HG03175 (cell line): Measurements from ENCODE around the gene HS2ST1.

ENCODE experiments used
- ATAC-seq: cut with Tn5 transposase; IDR thresholded peaks from one replicate; pipeline ENCODE4 v1.9.1; 2021; ENCODE audit warnings: mild to moderate bottlenecking, moderate library complexity; ENCODE audit not compliant: unreplicated experiment

HS2ST1 gene

GRCh38 chr1:87132284-87132870 is 217.9 kb downstream of the HS2ST1 start:
- peak; percentile 35 for ATAC-seq

- no peak for ATAC-seq
Measured at GRCh38 chr1:87134061-87134460, 219.6 kb downstream of the HS2ST1 start.

DNA sequence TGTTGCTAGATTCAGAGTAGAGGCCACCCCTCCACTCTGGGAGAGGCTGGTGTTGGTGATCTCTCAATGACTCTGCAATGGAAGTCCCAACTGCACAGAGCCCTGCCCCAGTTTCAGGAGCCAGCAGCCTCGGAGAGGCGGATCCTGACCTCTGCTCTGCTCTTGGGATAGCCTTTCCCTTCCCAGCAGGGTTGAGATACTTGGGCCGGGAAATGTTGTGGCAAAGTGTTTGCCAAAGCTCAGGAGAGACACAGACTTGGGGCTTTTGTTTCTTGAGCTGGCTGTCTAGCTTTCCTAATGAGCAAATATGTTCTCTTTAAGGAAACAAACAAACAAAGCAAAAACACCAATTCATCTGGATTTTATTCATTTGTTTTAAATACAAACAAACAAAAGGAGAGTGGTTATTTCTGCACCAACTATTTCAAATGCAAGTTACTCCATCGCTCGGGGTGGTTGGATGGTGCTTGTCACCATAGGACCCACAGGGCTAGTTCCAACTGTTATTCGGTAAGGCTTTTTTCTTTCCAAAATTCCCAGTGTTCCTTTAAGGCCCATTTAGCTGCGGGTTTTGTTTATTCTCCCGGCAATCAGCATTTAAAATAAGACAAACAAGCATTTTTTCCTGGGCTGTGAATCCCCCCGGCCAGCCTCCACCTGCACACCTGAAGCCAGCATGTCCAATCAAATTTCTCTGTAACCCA is 220.3 kb downstream of the HS2ST1 start:
- no peak for ATAC-seq

DNA sequence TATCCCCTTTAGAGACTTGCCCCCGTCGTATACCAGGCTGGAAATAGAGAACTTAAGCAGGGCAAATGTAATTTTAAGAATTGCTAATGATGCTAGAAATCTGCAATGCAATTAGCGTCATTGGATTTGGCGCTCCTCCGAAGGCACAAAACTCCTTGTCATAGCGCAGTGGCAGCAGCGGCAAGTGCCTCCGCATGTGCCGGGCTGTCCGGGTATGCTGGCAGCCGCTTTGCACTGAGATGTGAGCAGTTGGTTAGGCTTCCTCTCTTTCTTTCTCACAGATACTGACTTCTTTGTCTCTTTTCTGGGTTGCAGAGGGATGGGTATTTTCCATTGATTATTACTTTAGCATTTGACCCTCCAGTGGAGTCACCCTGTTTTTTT is 220.9 kb downstream of the HS2ST1 start:
- no peak for ATAC-seq

DNA sequence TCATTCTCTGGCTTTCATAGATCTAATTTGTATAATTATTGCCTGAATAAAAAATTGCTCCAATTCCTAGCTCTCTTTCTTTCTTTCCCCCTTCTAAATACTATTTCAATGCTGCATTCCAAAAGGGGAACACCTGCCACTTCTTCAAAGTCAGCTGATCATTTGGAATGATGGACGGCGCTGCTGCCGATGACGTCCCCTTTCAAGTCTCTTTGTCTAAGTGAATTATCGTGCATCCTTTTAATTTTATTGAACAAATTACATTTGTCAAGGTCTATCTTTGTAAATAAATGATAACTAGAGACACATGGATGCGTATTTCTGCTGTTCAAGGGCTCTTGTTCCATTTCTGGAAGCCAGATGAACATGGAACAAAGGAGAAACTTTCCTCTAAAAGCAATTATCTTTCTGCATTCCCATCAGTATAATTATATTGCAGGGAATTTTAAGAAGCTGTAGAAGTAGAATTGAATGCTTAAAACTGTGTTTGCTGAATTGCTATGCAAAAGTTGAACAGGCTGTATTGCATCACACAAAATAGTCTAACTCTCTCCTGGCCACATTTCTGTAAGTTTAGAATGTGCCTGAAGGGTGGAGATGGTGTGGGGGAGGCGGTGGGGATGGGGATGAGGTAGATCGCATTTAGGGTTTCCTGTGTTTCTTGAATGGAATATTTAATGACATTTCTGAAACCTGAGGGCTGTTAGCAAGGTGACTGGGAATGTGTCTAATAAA is 222.3 kb downstream of the HS2ST1 start:
- no peak for ATAC-seq

DNA sequence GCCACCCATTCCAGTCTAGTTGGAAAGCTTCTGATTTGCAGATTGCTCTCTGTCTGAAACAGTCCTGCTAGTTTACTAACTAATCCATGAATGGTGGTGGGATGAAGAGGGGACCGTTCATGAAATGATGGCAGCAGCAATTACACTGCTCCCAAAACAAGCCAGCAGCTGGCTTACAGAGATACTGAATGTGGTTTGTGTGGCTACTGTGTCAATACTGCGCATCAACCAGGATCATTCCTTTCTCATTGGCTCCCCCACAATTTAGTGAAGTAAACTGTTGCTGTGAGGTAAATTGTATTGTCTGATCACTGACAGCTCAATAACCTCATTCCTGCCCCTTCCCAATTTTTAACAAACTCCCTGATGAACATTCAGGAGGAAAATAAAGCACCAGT is 222.9 kb downstream of the HS2ST1 start:
- ATAC-seq = no peak

- ATAC-seq = no peak
Measured at GRCh38 chr1:87140831-87141540, 226.6 kb downstream of the HS2ST1 start.

GRCh38 chr1:87141556-87141955 is 227.1 kb downstream of the HS2ST1 start:
- ATAC-seq = no peak

GRCh38 chr1:87143413-87144135 is 229.1 kb downstream of the HS2ST1 start:
- ATAC-seq = no peak

GRCh38 chr1:87144316-87144895 is 230.0 kb downstream of the HS2ST1 start:
- ATAC-seq = no peak

DNA sequence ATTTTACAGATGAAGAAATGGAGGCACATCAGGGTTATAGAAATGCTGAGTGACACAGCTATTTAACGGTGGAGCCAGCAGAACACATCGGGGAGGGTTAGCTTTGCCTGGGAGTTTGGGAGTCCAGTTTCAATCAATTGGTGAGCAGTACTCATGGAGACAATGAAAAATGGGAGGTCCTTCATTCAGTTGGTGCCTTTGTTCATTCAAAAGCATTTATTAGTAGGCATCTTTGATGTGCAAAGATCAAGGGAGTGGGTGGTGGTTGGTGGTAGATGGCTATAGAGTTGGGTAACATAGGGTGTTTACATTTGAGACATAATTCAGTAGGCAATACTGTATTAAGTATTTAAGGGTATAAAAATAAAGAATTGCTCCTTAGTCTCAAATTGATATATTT is 230.5 kb downstream of the HS2ST1 start:
- no peak for ATAC-seq

DNA sequence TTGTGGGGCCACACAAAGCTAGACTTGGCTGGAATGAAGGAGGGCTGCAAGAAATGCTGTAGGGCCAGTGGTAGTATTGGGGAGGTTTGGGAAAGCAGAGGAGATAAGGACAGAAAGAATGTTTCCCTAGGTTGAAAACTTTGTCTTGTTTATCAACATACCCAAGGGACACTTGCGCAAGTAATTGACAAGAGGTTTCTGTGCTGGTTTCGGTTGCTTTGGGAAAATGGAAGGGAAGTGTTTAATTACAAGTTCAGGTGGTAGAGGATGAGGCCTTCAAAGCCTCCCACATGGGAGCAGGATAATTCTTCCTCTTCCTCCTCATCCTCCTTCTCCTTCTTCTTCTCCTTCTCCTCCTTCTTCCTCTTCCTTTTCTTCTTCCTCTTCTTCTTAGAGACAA is 232.1 kb downstream of the HS2ST1 start:
- no peak for ATAC-seq

GRCh38 chr1:87146986-87147385 is 232.6 kb downstream of the HS2ST1 start:
- no peak for ATAC-seq

DNA sequence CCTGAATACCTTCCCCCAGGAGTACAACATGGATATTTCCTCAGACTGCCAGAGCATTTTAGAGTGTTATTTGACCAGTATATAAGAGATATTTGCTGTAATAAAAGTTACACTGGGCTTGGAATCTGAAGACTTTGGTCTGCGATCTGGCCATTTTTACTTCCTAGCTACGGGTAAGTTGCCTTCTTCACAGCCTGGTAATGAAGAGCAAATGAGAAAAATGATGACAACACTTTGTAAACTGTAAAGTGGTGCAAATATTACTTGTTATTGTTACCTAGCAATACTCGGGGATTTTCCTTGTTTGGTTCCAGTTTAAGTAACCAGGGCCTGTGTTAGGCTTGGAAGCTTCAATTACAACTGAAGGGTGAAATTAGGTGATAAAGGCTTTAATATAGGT is 233.4 kb downstream of the HS2ST1 start:
- ATAC-seq = no peak

DNA sequence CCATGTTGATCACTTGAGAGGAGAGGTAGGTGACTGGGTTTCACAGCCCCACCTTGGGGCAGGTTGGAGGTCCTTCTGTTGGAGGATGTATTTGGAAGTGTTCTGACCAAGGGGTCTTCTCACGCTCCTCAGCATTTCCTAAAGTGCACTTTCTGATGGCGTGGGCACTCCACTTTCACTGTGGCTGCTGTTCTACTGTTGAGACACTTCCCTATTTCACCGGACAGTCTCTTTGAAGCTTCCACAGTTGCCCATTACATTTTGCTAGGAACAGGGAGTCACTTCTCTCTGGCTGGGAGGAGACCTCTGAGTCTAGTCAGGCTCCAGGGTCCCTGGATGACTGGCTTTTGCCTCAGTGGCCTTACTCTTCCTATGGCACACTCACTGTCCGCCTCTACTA is 234.2 kb downstream of the HS2ST1 start:
- no peak for ATAC-seq

- ATAC-seq = no peak
Measured at GRCh38 chr1:87149241-87150041, 235.0 kb downstream of the HS2ST1 start.

DNA sequence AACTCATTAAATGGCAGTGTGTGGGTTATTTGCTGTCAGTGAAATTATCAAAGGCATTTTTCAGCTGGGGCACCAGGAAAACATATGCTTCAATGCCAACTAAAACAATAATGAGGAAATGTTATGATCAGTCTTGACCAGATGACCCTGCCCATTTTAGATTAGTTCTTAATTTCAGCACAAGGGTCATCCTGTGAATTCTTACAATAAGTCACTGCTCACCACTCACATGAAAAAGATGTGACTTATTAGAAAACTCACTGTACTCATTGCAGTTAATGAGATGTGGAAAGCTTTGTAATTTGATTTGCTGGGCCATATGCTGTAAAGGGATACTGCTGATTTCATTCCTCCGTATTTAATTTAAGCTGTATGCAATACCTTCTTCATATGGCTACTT is 235.7 kb downstream of the HS2ST1 start:
- no peak for ATAC-seq

- ATAC-seq = peak; percentile 79
Measured at GRCh38 chr1:87151500-87152421, 237.3 kb downstream of the HS2ST1 start.

- ATAC-seq = no peak
Measured at GRCh38 chr1:87154384-87154783, 239.9 kb downstream of the HS2ST1 start.
